HepG2 (cell line): Measurements from ENCODE around the gene RELL1. TPM values are rescaled to one million over a fixed set of nuclear protein-coding genes. Genes with fewer than 3 reads are reported as not detected.

Source experiments
- CENPBD1 ChIP-seq: sonication (generic); formaldehyde crosslinking; IDR thresholded peaks from 2 replicates; pipeline ENCODE4 v1.8.0; 2022; ENCODE audit warnings: missing genetic modification reagents, low read depth, mild to moderate bottlenecking, borderline replicate concordance
- HOXA9 ChIP-seq: sonication (generic); formaldehyde crosslinking; IDR thresholded peaks from 2 replicates; pipeline ENCODE4 v1.8.1; 2022; ENCODE audit warnings: missing genetic modification reagents, mild to moderate bottlenecking, moderate library complexity, borderline replicate concordance
- KLF11 ChIP-seq: IDR thresholded peaks from 2 replicates; pipeline ENCODE4 v1.6.1; 2016; ENCODE audit warnings: missing compliant biosample characterization
- PCBP1 ChIP-seq: fragments of 200-400 bp; formaldehyde crosslinking; IDR thresholded peaks from 2 replicates; pipeline ENCODE4 v1.6.1; 2017; ENCODE audit warnings: mild to moderate bottlenecking, low read depth, low read length, borderline replicate concordance
- POGZ ChIP-seq: sonication (generic); formaldehyde crosslinking; IDR thresholded peaks from 2 replicates; pipeline ENCODE4 v1.4.0; 2020; ENCODE audit warnings: mild to moderate bottlenecking, missing genetic modification reagents
- TARDBP ChIP-seq: sonication (generic); formaldehyde crosslinking; IDR thresholded peaks from 2 replicates; pipeline ENCODE4 v1.8.0; 2022; ENCODE audit warnings: mild to moderate bottlenecking, missing genetic modification reagents
- TP53 ChIP-seq: sonication (generic); formaldehyde crosslinking; conservative IDR thresholded peaks from 2 replicates; pipeline ENCODE4 v1.4.0; 2020; ENCODE audit warnings: missing genetic modification reagents
- ZFP91 ChIP-seq: sonication (generic); formaldehyde crosslinking; IDR thresholded peaks from 2 replicates; pipeline ENCODE4 v1.9.0; 2022; ENCODE audit warnings: missing genetic modification reagents, mild to moderate bottlenecking, borderline replicate concordance
- ZFX ChIP-seq: sonication (generic); formaldehyde crosslinking; IDR thresholded peaks from 2 replicates; pipeline ENCODE4 v1.4.0; 2020; ENCODE audit warnings: mild to moderate bottlenecking, low read depth, missing genetic modification reagents, moderate library complexity
- ZNF354B ChIP-seq: sonication (generic); formaldehyde crosslinking; IDR thresholded peaks from 2 replicates; pipeline ENCODE4 v1.8.0; 2022; ENCODE audit warnings: mild to moderate bottlenecking, missing genetic modification reagents
- ZNF550 ChIP-seq: sonication (generic); formaldehyde crosslinking; IDR thresholded peaks from 2 replicates; pipeline ENCODE4 v1.4.0; 2020; ENCODE audit warnings: mild to moderate bottlenecking, missing genetic modification reagents, borderline replicate concordance
- ZNF607 ChIP-seq: sonication (generic); formaldehyde crosslinking; IDR thresholded peaks from 2 replicates; pipeline ENCODE4 v1.5.1; 2020; ENCODE audit warnings: missing genetic modification reagents, mild to moderate bottlenecking, borderline replicate concordance
- ZNF670 ChIP-seq: sonication (generic); formaldehyde crosslinking; IDR thresholded peaks from 2 replicates; pipeline ENCODE4 v1.8.0; 2022; ENCODE audit warnings: mild to moderate bottlenecking, missing genetic modification reagents, borderline replicate concordance
- polyA plus RNA-seq, 8 experiments: library from polyadenylated mRNA; depleted of rRNA in 3 of 8; stranded (reverse) in 7 of 8; unstranded in 1 of 8; fragments of >200 nt; fragmentation: Illumina TruSeq in 4 of 8; extraction: Trizol in 4 of 8; gene quantifications; 2 replicates each; pipeline versions ENCODE4 v1.2.1 to v1.2.3, GENCODE V29; 2011 to 2016; ENCODE audit warnings: low read depth in 4 of 8, missing spikeins in 1 of 8, mixed read lengths in 1 of 8; ENCODE audit not compliant: insufficient read depth in 1 of 8
- total RNA-seq, 5 experiments: library from RNA; depleted of rRNA; stranded (reverse); fragments of >200 nt; fragmentation: Illumina TruSeq; extraction: Trizol; gene quantifications; 2 replicates each; pipeline ENCODE4 v1.2.3, GENCODE V29; 2016; ENCODE audit warnings: low read depth in 1 of 5
- TF ChIP-seq, protein P1 (sequence below): sonication (generic); formaldehyde crosslinking; IDR thresholded peaks from 2 replicates; pipeline ENCODE4 v1.4.0; 2020; ENCODE audit warnings: low read depth, mild to moderate bottlenecking, missing genetic modification reagents
- TF ChIP-seq, protein P2 (sequence below): sonication (generic); formaldehyde crosslinking; IDR thresholded peaks from 2 replicates; pipeline ENCODE4; 2020; ENCODE audit warnings: missing genetic modification reagents, mild to moderate bottlenecking, borderline replicate concordance
- TF ChIP-seq, protein P3 (sequence below): sonication (generic); formaldehyde crosslinking; IDR thresholded peaks from 2 replicates; pipeline ENCODE4 v1.8.1; 2023; ENCODE audit warnings: mild to moderate bottlenecking, inconsistent platforms, moderate library complexity, missing genetic modification reagents, borderline replicate concordance
- TF ChIP-seq, protein P4 (sequence below): sonication (generic); formaldehyde crosslinking; IDR thresholded peaks from 2 replicates; pipeline ENCODE4 v1.4.0; 2020; ENCODE audit warnings: missing genetic modification reagents, borderline replicate concordance

Gene RELL1
- total and polyA plus RNA-seq, 2 of the 13 experiments (the other 11 are each of a cell fraction or from before 2014, with no cell fraction given): 8.4 to 58.4 TPM

DNA sequence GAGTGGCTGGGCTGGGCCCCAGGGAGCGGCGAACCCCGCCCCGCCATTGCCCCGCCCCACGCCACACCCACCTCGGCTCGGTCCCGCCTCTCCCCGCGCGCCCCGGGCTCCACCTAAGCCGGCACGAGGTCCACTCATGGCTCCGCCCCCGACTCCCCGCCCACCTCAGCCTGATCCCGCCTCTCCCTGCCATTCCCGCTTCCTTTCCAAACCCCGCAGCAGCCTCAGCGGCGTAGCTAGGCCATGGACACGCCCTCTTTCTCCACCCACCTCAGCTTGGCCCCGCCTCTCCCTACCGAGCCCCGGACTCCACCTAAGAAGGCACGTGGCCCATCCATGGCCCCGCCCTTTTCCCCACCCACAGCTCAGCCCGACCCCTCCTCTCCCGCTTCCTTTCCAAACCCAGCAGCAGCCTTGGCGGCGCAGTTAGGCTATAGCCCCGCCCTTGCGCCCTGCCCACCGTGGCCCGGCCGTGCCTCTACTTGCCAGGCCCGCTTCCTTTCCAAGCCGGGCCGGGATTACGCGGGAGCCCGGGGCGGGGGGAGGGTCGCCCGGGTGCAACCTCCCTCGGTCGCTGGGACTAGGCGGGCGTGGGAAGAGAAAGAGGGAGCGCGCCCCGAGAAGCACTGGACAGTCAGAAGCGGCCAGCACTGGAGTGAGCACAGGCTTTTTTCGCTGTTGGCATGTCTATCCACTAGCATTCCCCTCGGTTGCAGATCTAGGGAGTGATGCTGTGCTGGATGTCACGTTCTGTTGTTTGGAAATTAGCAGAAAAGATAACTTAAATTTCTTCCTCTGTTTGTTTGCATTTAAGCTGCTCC lies at the start of gene RELL1 (continued):
- TF ChIP-seq ZFP91 (CRISPR knock-in tag): peak; percentile 52; the same call in 1 of the 2 replicates
- no peak for TF ChIP-seq ZNF550 (CRISPR knock-in tag)
- TF ChIP-seq ZNF670 (CRISPR knock-in tag): no peak; the same call in 1 of the 2 replicates
- no peak; the same call in 1 of the 2 replicates for TF ChIP-seq ZNF607 (CRISPR knock-in tag)
- TF ChIP-seq ZNF354B (CRISPR knock-in tag): 0 out of 2 replicates have a peak, but pooled peaks have one; percentile 56
- TF ChIP-seq ZFX: peak; percentile 71; the same call in 1 of the 2 replicates
- TF ChIP-seq PCBP1: peak; percentile 76; the same call in 1 of the 2 replicates
- TF ChIP-seq TP53 (CRISPR knock-in tag): no peak
- TF ChIP-seq, protein P1, sequence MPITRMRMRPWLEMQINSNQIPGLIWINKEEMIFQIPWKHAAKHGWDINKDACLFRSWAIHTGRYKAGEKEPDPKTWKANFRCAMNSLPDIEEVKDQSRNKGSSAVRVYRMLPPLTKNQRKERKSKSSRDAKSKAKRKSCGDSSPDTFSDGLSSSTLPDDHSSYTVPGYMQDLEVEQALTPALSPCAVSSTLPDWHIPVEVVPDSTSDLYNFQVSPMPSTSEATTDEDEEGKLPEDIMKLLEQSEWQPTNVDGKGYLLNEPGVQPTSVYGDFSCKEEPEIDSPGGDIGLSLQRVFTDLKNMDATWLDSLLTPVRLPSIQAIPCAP: no peak
- TF ChIP-seq, protein P2, sequence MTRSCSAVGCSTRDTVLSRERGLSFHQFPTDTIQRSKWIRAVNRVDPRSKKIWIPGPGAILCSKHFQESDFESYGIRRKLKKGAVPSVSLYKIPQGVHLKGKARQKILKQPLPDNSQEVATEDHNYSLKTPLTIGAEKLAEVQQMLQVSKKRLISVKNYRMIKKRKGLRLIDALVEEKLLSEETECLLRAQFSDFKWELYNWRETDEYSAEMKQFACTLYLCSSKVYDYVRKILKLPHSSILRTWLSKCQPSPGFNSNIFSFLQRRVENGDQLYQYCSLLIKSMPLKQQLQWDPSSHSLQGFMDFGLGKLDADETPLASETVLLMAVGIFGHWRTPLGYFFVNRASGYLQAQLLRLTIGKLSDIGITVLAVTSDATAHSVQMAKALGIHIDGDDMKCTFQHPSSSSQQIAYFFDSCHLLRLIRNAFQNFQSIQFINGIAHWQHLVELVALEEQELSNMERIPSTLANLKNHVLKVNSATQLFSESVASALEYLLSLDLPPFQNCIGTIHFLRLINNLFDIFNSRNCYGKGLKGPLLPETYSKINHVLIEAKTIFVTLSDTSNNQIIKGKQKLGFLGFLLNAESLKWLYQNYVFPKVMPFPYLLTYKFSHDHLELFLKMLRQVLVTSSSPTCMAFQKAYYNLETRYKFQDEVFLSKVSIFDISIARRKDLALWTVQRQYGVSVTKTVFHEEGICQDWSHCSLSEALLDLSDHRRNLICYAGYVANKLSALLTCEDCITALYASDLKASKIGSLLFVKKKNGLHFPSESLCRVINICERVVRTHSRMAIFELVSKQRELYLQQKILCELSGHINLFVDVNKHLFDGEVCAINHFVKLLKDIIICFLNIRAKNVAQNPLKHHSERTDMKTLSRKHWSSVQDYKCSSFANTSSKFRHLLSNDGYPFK: no peak
- TF ChIP-seq, protein P3, sequence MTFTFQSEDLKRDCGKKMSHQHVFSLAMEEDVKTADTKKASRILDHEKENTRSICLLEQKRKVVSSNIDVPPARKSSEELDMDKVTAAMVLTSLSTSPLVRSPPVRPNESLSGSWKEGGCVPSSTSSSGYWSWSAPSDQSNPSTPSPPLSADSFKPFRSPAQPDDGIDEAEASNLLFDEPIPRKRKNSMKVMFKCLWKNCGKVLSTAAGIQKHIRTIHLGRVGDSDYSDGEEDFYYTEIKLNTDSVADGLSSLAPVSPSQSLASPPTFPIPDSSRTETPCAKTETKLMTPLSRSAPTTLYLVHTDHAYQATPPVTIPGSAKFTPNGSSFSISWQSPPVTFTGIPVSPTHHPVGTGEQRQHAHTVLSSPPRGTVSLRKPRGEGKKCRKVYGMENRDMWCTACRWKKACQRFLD (CRISPR knock-in tag): no peak
- TF ChIP-seq, protein P4, sequence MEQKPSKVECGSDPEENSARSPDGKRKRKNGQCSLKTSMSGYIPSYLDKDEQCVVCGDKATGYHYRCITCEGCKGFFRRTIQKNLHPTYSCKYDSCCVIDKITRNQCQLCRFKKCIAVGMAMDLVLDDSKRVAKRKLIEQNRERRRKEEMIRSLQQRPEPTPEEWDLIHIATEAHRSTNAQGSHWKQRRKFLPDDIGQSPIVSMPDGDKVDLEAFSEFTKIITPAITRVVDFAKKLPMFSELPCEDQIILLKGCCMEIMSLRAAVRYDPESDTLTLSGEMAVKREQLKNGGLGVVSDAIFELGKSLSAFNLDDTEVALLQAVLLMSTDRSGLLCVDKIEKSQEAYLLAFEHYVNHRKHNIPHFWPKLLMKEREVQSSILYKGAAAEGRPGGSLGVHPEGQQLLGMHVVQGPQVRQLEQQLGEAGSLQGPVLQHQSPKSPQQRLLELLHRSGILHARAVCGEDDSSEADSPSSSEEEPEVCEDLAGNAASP (CRISPR knock-in tag): no peak
- TF ChIP-seq TARDBP (CRISPR knock-in tag): no peak
- peak; percentile 63; the same call in 1 of the 2 replicates for TF ChIP-seq POGZ (CRISPR knock-in tag)
- no peak for TF ChIP-seq KLF11
- no peak for TF ChIP-seq CENPBD1 (CRISPR knock-in tag)
- no peak for TF ChIP-seq HOXA9 (CRISPR knock-in tag)
